Measurements from ENCODE around the gene PRPF40A. TPM values are rescaled to one million over a fixed set of nuclear protein-coding genes. Genes with fewer than 3 reads are reported as not detected.

The PRPF40A gene
- total and polyA plus RNA-seq, 2 of the 13 experiments (the other 11 are each of a cell fraction or from before 2014, with no cell fraction given): 146 to 207 TPM

- TF ChIP-seq TRAFD1 (CRISPR knock-in tag; IDR thresholded peaks at IDR 0.05; ENCODE audit: borderline replicate concordance): no peak
- TF ChIP-seq ZNF24 (IDR thresholded peaks at IDR 0.05): 0 out of 2 replicates have a peak, but pooled peaks have one; percentile 10
- TF ChIP-seq SRY (CRISPR knock-in tag; IDR thresholded peaks at IDR 0.05): no peak
- TF ChIP-seq HMG20B (CRISPR knock-in tag; conservative IDR thresholded peaks at IDR 0.05): no peak
- TF ChIP-seq SMYD3 (CRISPR knock-in tag; IDR thresholded peaks at IDR 0.05): no peak; the same call in 1 of the 2 replicates
- peak; percentile 77; the same call in 1 of the 2 replicates for TF ChIP-seq MTERF4 (CRISPR knock-in tag; IDR thresholded peaks at IDR 0.05)
- TF ChIP-seq ZSCAN9 (CRISPR knock-in tag; IDR thresholded peaks at IDR 0.05; ENCODE audit: borderline replicate concordance): no peak
- TF ChIP-seq SMAD1 (CRISPR knock-in tag; IDR thresholded peaks at IDR 0.05; ENCODE audit: borderline replicate concordance, low read depth): no peak
- TF ChIP-seq HNRNPUL1 (IDR thresholded peaks at IDR 0.05; ENCODE audit: low read depth, low read length): no peak
- no peak for TF ChIP-seq ELK4 (CRISPR knock-in tag; IDR thresholded peaks at IDR 0.05; ENCODE audit: borderline replicate concordance)
- no peak for TF ChIP-seq NCOA2 (CRISPR knock-in tag; IDR thresholded peaks at IDR 0.05)
- TF ChIP-seq BRD4 (CRISPR knock-in tag; IDR thresholded peaks at IDR 0.05): no peak
- no peak for TF ChIP-seq ZNF777 (CRISPR knock-in tag; IDR thresholded peaks at IDR 0.05)
- TF ChIP-seq ZKSCAN1 (IDR thresholded peaks at IDR 0.05; ENCODE audit: low read length): no peak
- TF ChIP-seq IRF2 (CRISPR knock-in tag; IDR thresholded peaks at IDR 0.05): no peak
- no peak for TF ChIP-seq RELA (CRISPR knock-in tag; IDR thresholded peaks at IDR 0.05)
- TF ChIP-seq TBL1XR1 (IDR thresholded peaks at IDR 0.05; ENCODE audit: borderline replicate concordance, low read length, partially characterized antibody): no peak
- TF ChIP-seq YY1 (IDR thresholded peaks at IDR 0.05; ENCODE audit: insufficient read depth, insufficient replicate concordance, low read depth, low read length): no peak
- no peak for TF ChIP-seq ZNF740 (CRISPR knock-in tag; IDR thresholded peaks at IDR 0.05)
- no peak for TF ChIP-seq ZNF275 (CRISPR knock-in tag; IDR thresholded peaks at IDR 0.05; ENCODE audit: borderline replicate concordance)
- TF ChIP-seq SMC3 (IDR thresholded peaks at IDR 0.05; ENCODE audit: low read length): peak; percentile 97
- no peak for TF ChIP-seq ZNF761 (CRISPR knock-in tag; conservative IDR thresholded peaks at IDR 0.05)
- peak; percentile 95 for TF ChIP-seq ZNF335 (CRISPR knock-in tag; IDR thresholded peaks at IDR 0.05)
Measured at GRCh38 chr2:152635635-152636298, 81.5 kb downstream of the PRPF40A start (continued).

Measured in HepG2 (cell line).